Osteocyte (in vitro differentiated cells): ENCODE measurements around the gene LMAN2. TPM values are rescaled to one million over a fixed set of nuclear protein-coding genes. Genes with fewer than 3 reads are reported as not detected.

ENCODE experiments used
- total RNA-seq: library from RNA; stranded (reverse); gene quantifications from 2 replicates; pipeline ENCODE4 v1.2.1, GENCODE V29; 2021

LMAN2 gene
- total RNA-seq, 1 donor from 2014 or later = 102 TPM

Other genes with a start within 250 kb of the LMAN2 start
- gene NSD1, start 217.9 kb downstream of the LMAN2 start, total RNA-seq = 71.6 and 74.7 TPM in 2 replicates
- gene RAB24, start 47.9 kb downstream of the LMAN2 start, total RNA-seq = 47.8 and 49.5 TPM in 2 replicates
- 98.8 and 102 TPM in 2 replicates for gene PRELID1, start 47.9 kb downstream of the LMAN2 start, total RNA-seq
- gene MXD3, start 39.8 kb downstream of the LMAN2 start, total RNA-seq = 10.7 and 11.1 TPM in 2 replicates
- gene RGS14, start 6.3 kb upstream of the LMAN2 start, total RNA-seq = 6.2 and 7.4 TPM in 2 replicates
- not detected in 2 replicates for gene SLC34A1, start 32.8 kb upstream of the LMAN2 start, total RNA-seq
- not detected in 2 replicates for gene PFN3, start 49.0 kb upstream of the LMAN2 start, total RNA-seq
- 1.0 and 1.5 TPM in 2 replicates for gene F12, start 57.9 kb upstream of the LMAN2 start, total RNA-seq
- 35.6 and 38.2 TPM in 2 replicates for gene GRK6, start 75.0 kb upstream of the LMAN2 start, total RNA-seq
- gene PRR7, start 95.1 kb upstream of the LMAN2 start, total RNA-seq = 2.8 and 4.4 TPM in 2 replicates
- gene DBN1, start 122.0 kb upstream of the LMAN2 start, total RNA-seq = 248 and 249 TPM in 2 replicates
- 312 and 358 TPM in 2 replicates for gene PDLIM7, start 145.9 kb upstream of the LMAN2 start, total RNA-seq
- 5.5 and 7.2 TPM in 2 replicates for gene DOK3, start 158.2 kb upstream of the LMAN2 start, total RNA-seq
- gene DDX41, start 165.3 kb upstream of the LMAN2 start, total RNA-seq = 68.7 and 83.1 TPM in 2 replicates
- 82.0 and 97.2 TPM in 2 replicates for gene FAM193B, start 202.9 kb upstream of the LMAN2 start, total RNA-seq
- gene TMED9, start 240.5 kb upstream of the LMAN2 start, total RNA-seq = 216 and 248 TPM in 2 replicates
- 34.9 and 36.0 TPM in 2 replicates for gene B4GALT7, start 248.5 kb upstream of the LMAN2 start, total RNA-seq